ENCODE measurements around the gene LRRC2. TPM values are rescaled to one million over a fixed set of nuclear protein-coding genes. Genes with fewer than 3 reads are reported as not detected.

The LRRC2 gene
- total and polyA plus RNA-seq, 2 of the 13 experiments (the other 11 are each of a cell fraction or from before 2014, with no cell fraction given), result 0.27 to 0.58 TPM

DNA sequence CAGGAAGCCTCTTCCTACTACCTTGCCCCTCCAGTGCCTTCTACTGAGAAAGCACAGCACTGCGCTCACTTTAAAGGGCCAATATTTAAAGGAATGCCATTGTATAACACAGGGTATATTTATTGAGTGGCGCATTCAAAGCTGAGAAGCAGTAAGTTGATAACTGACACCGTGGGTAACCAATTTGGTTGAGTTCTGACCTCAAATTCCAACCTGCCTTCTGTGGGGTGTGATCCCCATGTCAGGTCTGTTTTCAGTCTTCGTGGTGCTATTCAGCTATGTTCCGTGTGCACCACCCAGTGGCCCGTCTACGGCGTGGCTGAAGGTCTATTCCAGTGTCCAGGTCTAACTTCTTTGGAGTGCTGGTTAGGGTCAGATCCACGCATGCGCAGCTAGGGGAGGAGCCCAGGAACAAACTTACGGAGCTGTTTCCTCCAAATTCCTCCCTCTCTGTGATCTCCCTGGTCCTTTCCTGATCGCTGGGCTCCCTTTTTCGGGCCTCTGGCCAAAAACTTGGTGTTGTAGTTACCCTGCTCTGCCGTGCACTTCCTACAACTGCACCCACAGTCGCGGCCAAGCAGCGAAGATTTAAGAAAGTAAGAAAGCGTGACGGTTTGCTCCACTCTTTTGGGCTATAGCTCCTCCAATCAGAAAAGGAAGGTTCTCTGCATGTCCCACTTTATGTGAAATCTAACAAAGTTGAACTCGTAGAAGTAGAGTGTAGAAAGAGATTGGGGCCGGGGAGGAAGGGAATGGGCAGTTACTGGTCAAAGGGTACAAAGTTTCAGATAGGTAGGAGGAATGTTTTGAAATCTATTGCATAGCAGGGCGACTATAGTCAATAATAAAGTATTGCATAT is 7.7 kb downstream of the LRRC2 start (continued):
- TF ChIP-seq, protein P1, sequence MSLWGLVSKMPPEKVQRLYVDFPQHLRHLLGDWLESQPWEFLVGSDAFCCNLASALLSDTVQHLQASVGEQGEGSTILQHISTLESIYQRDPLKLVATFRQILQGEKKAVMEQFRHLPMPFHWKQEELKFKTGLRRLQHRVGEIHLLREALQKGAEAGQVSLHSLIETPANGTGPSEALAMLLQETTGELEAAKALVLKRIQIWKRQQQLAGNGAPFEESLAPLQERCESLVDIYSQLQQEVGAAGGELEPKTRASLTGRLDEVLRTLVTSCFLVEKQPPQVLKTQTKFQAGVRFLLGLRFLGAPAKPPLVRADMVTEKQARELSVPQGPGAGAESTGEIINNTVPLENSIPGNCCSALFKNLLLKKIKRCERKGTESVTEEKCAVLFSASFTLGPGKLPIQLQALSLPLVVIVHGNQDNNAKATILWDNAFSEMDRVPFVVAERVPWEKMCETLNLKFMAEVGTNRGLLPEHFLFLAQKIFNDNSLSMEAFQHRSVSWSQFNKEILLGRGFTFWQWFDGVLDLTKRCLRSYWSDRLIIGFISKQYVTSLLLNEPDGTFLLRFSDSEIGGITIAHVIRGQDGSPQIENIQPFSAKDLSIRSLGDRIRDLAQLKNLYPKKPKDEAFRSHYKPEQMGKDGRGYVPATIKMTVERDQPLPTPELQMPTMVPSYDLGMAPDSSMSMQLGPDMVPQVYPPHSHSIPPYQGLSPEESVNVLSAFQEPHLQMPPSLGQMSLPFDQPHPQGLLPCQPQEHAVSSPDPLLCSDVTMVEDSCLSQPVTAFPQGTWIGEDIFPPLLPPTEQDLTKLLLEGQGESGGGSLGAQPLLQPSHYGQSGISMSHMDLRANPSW (CRISPR knock-in tag; IDR thresholded peaks at IDR 0.05; ENCODE audit: borderline replicate concordance), result 0 out of 2 replicates have a peak, but pooled peaks have one; percentile 30
- no peak for TF ChIP-seq ZNF432 (CRISPR knock-in tag; IDR thresholded peaks at IDR 0.05; ENCODE audit: borderline replicate concordance)
- TF ChIP-seq, protein P2, sequence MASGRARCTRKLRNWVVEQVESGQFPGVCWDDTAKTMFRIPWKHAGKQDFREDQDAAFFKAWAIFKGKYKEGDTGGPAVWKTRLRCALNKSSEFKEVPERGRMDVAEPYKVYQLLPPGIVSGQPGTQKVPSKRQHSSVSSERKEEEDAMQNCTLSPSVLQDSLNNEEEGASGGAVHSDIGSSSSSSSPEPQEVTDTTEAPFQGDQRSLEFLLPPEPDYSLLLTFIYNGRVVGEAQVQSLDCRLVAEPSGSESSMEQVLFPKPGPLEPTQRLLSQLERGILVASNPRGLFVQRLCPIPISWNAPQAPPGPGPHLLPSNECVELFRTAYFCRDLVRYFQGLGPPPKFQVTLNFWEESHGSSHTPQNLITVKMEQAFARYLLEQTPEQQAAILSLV (CRISPR knock-in tag; IDR thresholded peaks at IDR 0.05; ENCODE audit: borderline replicate concordance), result no peak
- TF ChIP-seq, protein P3, sequence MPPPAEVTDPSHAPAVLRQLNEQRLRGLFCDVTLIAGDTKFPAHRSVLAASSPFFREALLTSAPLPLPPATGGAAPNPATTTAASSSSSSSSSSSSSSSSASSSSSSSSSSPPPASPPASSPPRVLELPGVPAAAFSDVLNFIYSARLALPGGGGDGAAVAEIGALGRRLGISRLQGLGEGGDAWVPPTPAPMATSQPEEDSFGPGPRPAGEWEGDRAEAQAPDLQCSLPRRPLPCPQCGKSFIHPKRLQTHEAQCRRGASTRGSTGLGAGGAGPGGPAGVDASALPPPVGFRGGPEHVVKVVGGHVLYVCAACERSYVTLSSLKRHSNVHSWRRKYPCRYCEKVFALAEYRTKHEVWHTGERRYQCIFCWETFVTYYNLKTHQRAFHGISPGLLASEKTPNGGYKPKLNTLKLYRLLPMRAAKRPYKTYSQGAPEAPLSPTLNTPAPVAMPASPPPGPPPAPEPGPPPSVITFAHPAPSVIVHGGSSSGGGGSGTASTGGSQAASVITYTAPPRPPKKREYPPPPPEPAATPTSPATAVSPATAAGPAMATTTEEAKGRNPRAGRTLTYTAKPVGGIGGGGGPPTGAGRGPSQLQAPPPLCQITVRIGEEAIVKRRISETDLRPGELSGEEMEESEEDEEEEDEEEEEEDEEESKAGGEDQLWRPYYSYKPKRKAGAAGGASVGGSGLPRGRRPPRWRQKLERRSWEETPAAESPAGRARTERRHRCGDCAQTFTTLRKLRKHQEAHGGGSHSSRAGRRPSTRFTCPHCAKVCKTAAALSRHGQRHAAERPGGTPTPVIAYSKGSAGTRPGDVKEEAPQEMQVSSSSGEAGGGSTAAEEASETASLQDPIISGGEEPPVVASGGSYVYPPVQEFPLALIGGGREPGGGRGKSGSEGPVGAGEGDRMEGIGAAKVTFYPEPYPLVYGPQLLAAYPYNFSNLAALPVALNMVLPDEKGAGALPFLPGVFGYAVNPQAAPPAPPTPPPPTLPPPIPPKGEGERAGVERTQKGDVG (CRISPR knock-in tag; IDR thresholded peaks at IDR 0.05; ENCODE audit: borderline replicate concordance), result no peak
- TF ChIP-seq ZNF670 (CRISPR knock-in tag; IDR thresholded peaks at IDR 0.05; ENCODE audit: borderline replicate concordance), result no peak
- TF ChIP-seq HNRNPLL (IDR thresholded peaks at IDR 0.05; ENCODE audit: low read depth, low read length, poor library complexity, severe bottlenecking), result no peak
- TF ChIP-seq ZNF124 (CRISPR knock-in tag; IDR thresholded peaks at IDR 0.05), result no peak
- no peak for TF ChIP-seq AGO2 (optimal IDR thresholded peaks at IDR 0.05; ENCODE audit: low read depth, low read length)
- TF ChIP-seq WIZ (CRISPR knock-in tag; IDR thresholded peaks at IDR 0.05), result no peak
- 0 out of 4 replicates have a peak, but pooled peaks of 1 of the 2 experiments have one; percentile 34 for TF ChIP-seq KLF16 (CRISPR knock-in tag; IDR thresholded peaks at IDR 0.05)
- TF ChIP-seq FLYWCH1 (CRISPR knock-in tag; IDR thresholded peaks at IDR 0.05), result no peak
- TF ChIP-seq RBM22 (optimal IDR thresholded peaks at IDR 0.05; ENCODE audit: low read length), result no peak
- peak; percentile 75; the same call in 1 of the 2 replicates for TF ChIP-seq REPIN1 (CRISPR knock-in tag; IDR thresholded peaks at IDR 0.05; ENCODE audit: borderline replicate concordance, low read depth)
- TF ChIP-seq ARNTL (CRISPR knock-in tag; IDR thresholded peaks at IDR 0.05), result no peak
- peak; percentile 10; the same call in 1 of the 2 replicates for TF ChIP-seq ELF3 (CRISPR knock-in tag; IDR thresholded peaks at IDR 0.05)
- TF ChIP-seq, protein P4, sequence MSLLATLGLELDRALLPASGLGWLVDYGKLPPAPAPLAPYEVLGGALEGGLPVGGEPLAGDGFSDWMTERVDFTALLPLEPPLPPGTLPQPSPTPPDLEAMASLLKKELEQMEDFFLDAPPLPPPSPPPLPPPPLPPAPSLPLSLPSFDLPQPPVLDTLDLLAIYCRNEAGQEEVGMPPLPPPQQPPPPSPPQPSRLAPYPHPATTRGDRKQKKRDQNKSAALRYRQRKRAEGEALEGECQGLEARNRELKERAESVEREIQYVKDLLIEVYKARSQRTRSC (CRISPR knock-in tag; IDR thresholded peaks at IDR 0.05; ENCODE audit: low read depth), result no peak
- TF ChIP-seq ZSCAN21 (CRISPR knock-in tag; IDR thresholded peaks at IDR 0.05; ENCODE audit: borderline replicate concordance), result no peak
- no peak for TF ChIP-seq NFE2 (CRISPR knock-in tag; IDR thresholded peaks at IDR 0.05)
- no peak; the same call in 1 of the 2 replicates for TF ChIP-seq MIXL1 (CRISPR knock-in tag; IDR thresholded peaks at IDR 0.05)

Measured in HepG2 (cell line).